ENCODE results near the gene SAP130. TPM values are rescaled to one million over a fixed set of nuclear protein-coding genes. Genes with fewer than 3 reads are reported as not detected.
"Not testable (repeated sequence)": the region's sequence is repeated elsewhere in the genome, so short reads cannot be mapped to it uniquely, and the experiment has no call there.

Gene SAP130
- total RNA-seq, 1 donor from 2014 or later = 13.9 TPM

GRCh38 chr2:127913808-127914457 is 113.9 kb downstream of the SAP130 start:
- intact Hi-C loops (cut with DNase I) = no loop called here
- ATAC-seq = no peak
- no peak for DNase-seq (ENCODE audit: missing footprints)

- DNase-seq (ENCODE audit: missing footprints) (no peak), ATAC-seq (no peak)
- intact Hi-C loops (cut with DNase I) = no loop called here
Measured at GRCh38 chr2:127911737-127912136, 116.1 kb downstream of the SAP130 start.

DNA sequence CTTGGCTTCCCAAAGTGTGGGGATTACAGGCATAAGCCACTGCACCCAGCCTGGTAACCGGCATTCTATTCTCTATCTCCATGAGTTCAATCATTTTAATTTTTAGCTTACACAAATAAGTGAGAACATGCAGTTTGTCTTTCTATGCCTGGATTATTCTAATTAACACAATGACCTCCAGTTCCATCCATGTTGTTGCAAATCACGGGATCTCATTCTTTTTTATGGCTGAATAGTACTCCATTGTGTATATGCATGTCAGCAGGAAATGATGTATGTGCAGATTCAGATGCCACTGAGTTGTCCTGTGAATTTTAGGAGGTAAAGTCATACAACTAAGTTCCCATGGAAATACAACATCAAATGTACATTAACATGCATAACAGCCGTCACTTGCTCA is 117.4 kb downstream of the SAP130 start:
- intact Hi-C loops (cut with DNase I) = no loop called here
- no peak for DNase-seq (ENCODE audit: missing footprints)

DNA sequence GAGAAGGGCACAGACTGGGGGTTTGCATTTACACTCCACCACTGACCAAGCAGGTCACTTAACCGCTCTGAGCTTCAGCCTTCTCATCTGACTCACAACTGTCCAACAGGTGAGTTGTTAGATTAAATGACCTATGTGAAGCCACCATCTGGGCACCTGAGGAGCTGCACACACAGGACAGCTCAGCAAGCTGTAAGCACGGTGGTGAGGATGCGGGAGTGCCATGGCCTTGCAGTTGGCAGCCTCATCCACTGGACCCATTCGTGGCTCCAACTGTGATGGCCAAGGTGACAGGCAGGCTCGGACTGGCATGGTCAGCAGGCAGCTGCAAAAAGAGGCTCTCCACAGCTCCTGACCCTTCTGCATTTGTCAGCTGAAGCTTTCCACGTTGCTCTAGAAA is 118.8 kb downstream of the SAP130 start:
- intact Hi-C loops (cut with DNase I) = no loop called here
- no peak for ATAC-seq
- DNase-seq (ENCODE audit: missing footprints) = no peak

More for the DNA sequence above, 117.4 kb downstream of the SAP130 start:
- ATAC-seq = no peak

DNA sequence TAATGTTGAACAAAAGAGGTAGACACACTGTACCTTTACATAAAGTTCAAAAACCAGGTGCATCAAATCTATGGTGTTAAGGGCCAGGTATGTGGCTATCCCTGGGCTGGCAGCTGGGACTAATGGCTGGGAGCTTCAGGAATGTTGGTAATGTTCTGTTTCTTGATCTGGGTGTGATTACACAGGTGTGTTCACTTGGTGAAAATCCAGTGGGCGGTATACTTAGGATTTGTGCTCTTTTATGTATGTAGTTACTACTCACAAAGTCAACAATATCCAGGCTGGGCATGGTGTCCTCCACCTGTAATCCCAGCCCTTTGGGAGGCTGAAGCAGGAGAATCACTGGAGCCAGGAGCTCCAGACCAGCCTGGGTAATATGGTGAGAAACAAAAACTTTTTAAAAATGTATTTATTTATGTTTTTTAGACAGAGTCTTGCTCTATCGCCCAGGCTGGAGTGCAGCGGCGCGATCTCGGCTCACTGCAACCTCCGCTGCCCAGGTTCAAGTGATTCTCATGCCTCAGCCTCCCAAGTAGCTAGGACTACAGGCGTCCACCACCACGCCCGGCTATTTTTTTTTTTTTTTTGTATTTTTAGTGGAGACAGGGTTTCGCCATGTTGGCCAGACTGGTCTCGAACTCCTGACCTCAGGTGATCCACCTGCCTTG is 120.0 kb downstream of the SAP130 start:
- ATAC-seq; intact Hi-C loops (cut with DNase I); DNase-seq (ENCODE audit: missing footprints): not testable (repeated sequence)

- no peak for DNase-seq (ENCODE audit: missing footprints)
- intact Hi-C loops (cut with DNase I) = no loop called here
- ATAC-seq = no peak
Measured at GRCh38 chr2:127906206-127906926, 121.5 kb downstream of the SAP130 start.

DNA sequence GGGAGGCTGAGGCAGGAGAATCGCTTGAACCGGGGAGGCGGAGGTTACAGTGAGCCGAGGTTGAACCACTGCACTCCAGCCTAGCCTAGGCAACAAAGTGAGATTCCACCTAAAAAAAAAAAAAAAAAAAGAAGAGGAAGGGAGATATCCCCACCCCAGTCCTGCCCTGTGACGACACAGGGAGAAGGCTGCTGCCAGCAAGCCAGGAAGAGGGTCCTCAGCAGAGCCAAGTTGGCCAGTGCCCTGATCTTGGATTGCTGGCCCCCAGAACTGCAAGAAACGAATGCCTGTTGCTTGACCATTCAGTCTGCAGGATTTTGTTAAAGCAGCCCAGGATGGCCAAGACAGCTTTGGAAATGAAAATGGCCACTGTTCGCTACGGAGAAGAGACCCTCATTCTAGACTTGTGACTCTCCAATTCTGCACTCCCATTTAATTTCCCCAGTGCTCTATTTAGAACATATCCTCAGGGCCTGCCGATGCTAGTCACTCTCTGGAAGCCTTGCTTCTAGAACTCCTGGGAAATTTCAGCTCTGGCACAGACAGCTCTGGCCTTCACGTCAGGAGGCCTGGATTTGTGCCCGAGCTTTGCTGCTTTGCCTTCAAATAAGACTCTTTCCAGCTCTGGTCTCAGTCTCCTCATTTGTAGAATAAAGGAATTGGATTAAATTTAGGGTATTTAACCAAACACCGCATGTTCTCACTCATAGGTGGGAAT is 126.4 kb downstream of the SAP130 start:
- intact Hi-C loops (cut with DNase I) = loop anchor here (5.0 kb wide), 1 partner anchor 51 kb away; no protein-coding TSS in a partner anchor
- peak; percentile 91 for ATAC-seq
- peak; percentile 85 for DNase-seq (ENCODE audit: missing footprints)

DNA sequence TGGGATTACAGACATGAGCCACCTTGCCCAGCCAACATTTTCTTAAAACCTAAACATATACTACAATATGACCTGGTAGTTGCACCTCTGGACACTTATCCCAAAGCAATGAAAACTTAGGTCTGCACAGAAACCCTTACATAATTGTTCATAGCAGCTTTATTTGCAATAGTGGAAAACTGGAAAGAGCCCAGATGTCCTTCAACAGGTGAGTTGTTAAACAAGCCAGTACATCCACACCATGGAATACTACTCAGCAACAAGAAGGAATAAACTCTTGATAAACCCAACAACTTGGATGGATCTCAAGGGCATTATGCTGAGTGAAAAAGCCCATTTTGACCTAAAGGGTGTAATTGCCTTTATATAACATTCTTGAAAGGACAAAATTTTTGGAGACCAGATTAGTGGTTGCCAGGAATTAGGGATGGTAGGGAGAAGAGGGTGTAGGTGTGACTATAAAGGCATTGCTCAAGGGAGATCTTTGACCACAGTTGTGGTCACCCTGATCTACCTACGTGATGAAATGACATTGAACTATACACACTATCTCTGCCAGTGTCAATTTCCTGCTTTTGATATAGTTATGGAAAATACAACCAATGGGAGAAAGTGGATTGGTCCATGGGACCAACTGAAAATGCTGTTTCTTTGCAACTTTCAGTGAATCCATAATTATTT is 130.2 kb downstream of the SAP130 start:
- DNase-seq (ENCODE audit: missing footprints) (no peak), ATAC-seq (no peak)
- intact Hi-C loops (cut with DNase I) = no loop called here

- DNase-seq (ENCODE audit: missing footprints) (no peak), ATAC-seq (no peak)
- intact Hi-C loops (cut with DNase I) = no loop called here
Measured at GRCh38 chr2:127893494-127893893, 134.4 kb downstream of the SAP130 start.

DNA sequence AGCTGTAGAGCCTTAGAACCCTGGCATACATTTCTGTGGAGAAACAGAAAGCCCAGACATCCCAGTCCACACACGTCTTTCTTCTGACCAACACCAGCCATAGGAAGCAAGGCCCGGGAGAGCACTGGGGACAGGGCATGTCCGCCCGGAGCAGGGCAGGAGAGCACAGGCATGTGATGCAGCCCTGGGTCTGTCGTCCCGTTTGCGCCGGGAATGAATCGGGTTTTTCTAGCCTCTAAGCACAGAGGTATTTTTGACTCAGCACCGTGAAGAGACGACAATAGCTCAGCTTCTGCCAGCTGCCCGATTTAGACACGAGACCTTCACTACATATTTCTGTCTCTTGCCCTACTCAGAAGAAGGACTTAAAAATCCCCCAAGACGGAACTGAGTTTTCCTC is 134.8 kb downstream of the SAP130 start:
- ATAC-seq = peak; percentile 67

DNA sequence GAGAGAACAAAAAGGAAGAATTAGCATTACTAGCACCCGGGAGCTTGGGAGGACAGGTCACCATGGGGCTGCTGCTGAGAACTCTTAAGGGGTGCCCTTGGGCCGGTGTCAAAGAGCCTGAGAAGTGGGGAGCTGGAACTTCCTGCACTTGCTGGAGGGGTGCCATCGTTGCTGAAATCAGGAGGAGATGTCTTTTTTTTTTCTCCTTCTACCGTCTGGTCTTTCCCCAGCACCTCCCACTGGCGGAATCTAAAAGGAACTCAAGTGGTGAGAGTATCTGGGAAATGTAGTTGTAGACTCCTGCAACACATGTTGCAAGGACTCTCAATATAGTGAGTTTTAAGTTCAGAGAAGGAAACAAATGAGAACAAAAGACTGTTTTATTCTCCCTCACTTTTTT is 136.0 kb downstream of the SAP130 start:
- DNase-seq (ENCODE audit: missing footprints) (no peak), ATAC-seq (no peak)
- intact Hi-C loops (cut with DNase I) = no loop called here

More for the DNA sequence above, 134.8 kb downstream of the SAP130 start:
- DNase-seq (ENCODE audit: missing footprints) = no peak
- intact Hi-C loops (cut with DNase I) = no loop called here

Other genes with a start within 250 kb of the SAP130 start
- 42.7 TPM for gene WDR33, start 216.9 kb downstream of the SAP130 start, total RNA-seq
- gene POLR2D, start 169.9 kb downstream of the SAP130 start, total RNA-seq = 23.8 TPM
- 10.5 TPM for gene AMMECR1L, start 142.1 kb downstream of the SAP130 start, total RNA-seq
- gene UGGT1, start 63.1 kb upstream of the SAP130 start, total RNA-seq = 24.3 TPM